Caco-2 (cell line): ENCODE data around the gene LMF1. TPM values are rescaled to one million over a fixed set of nuclear protein-coding genes. Genes with fewer than 3 reads are reported as not detected.

Experiments used
- BruUV-seq: library from RNA; stranded (reverse); fragments of 400-500 nt; replicated peaks from 2 replicates; lab custom pipeline; 2021; lab: Mats Ljungman, UMichigan
- CTCF ChIA-PET: fragments of 300-600 bp; sonication (Branson Sonifier 250); formaldehyde crosslinking; loops from one replicate; lab custom pipeline; 2022; ENCODE audit warnings: antibody characterized with exemption; lab: Charles Lee
- POLR2A ChIA-PET: fragments of 300-600 bp; sonication (Branson Sonifier 250); formaldehyde crosslinking; loops from one replicate; lab custom pipeline; 2022; ENCODE audit warnings: antibody characterized with exemption; lab: Charles Lee
- DNase-seq, 2 experiments: peaks; one replicate each; pipeline versions ENCODE4 v3.0.0 to v3.0.0-alpha.2; 2020 to 2022
- H3K27me3 ChIP-seq: replicated peaks from 2 replicates; pipeline ENCODE4 v1.6.0; 2011; ENCODE audit warnings: low read length; ENCODE audit not compliant: control insufficient read depth, insufficient read depth
- H3K36me3 ChIP-seq: 2 replicates; pipeline ENCODE4 v1.5.1; 2011; ENCODE audit warnings: low read length; ENCODE audit not compliant: control insufficient read depth, insufficient read depth
- H3K4me1 ChIP-seq: fragments of 250-450 bp; sonication (Bioruptor Pico); 2 replicates; pipeline ENCODE4 v1.5.1; 2020; ENCODE audit warnings: mild to moderate bottlenecking
- H3K4me3 ChIP-seq: 2 replicates; pipeline ENCODE4 v1.5.1; 2011; ENCODE audit warnings: low read depth, mild to moderate bottlenecking, control low read depth, low read length
- H3K9me3 ChIP-seq: fragments of 250-450 bp; sonication (Bioruptor Pico); 2 replicates; pipeline ENCODE4 v1.5.1; 2020; ENCODE audit warnings: mild to moderate bottlenecking, moderate library complexity
- H3K27ac Mint-ChIP-seq: one replicate; pipeline ENCODE4 v1.8.0; 2022; ENCODE audit warnings: mixed read lengths; ENCODE audit not compliant: unreplicated experiment
- H3K27me3 Mint-ChIP-seq: one replicate; pipeline ENCODE4 v1.8.0; 2022; ENCODE audit warnings: mixed read lengths; ENCODE audit not compliant: insufficient read depth, unreplicated experiment
- H3K36me3 Mint-ChIP-seq: one replicate; pipeline ENCODE4 v1.8.0; 2022; ENCODE audit warnings: mild to moderate bottlenecking, mixed read lengths; ENCODE audit not compliant: insufficient read depth, unreplicated experiment
- H3K4me1 Mint-ChIP-seq: one replicate; pipeline ENCODE4 v1.8.0; 2022; ENCODE audit warnings: low read depth, mixed read lengths; ENCODE audit not compliant: unreplicated experiment
- H3K4me3 Mint-ChIP-seq: one replicate; pipeline ENCODE4 v1.8.0; 2022; ENCODE audit warnings: mild to moderate bottlenecking, moderate library complexity, mixed read lengths; ENCODE audit not compliant: unreplicated experiment
- H3K9me3 Mint-ChIP-seq: one replicate; pipeline ENCODE4 v1.8.0; 2022; ENCODE audit warnings: mixed read lengths; ENCODE audit not compliant: unreplicated experiment
- CTCF ChIP-seq, 2 experiments: fragments of 200-600 bp in 1 of 2; IDR thresholded peaks; 1 replicate in 1 of 2; 2 replicates in 1 of 2; pipeline versions ENCODE4 v1.5.1 to v1.8.0; 2011 to 2022; ENCODE audit warnings: antibody characterized with exemption in 1 of 2, control low read depth in 1 of 2, inconsistent platforms in 1 of 2, low read depth in 1 of 2, low read length in 1 of 2, mild to moderate bottlenecking in 1 of 2, moderate library complexity in 1 of 2; ENCODE audit not compliant: insufficient read depth in 1 of 2, severe bottlenecking in 1 of 2, unreplicated experiment in 1 of 2
- intact Hi-C: fragments of 100-400 bp; cut with micrococcal nuclease; formaldehyde crosslinking; loops from one replicate; pipeline ENCODE4 v1.10.0; 2022; ENCODE audit not compliant: unreplicated experiment
- total RNA-seq: library from RNA; stranded (reverse); gene quantifications from 2 replicates; pipeline ENCODE4 v1.2.3, GENCODE V29; 2022

LMF1 gene
- total RNA-seq, 1 experiment from 2014 or later, result 12.3 TPM

GRCh38 chr16:894136-894535 lies 76.6 kb downstream of the LMF1 start:
- Mint-ChIP-seq H3K9me3 (no peaks in the 10 kb centered on the region), H3K4me3 (no peak overlapping the region), H3K36me3 (no peaks in the 10 kb centered on the region), H3K4me1 (no peaks in the 10 kb centered on the region), H3K27me3 (no peaks in the 10 kb centered on the region), H3K27ac (no peak overlapping the region)
- TF ChIP-seq CTCF (IDR thresholded peaks at IDR 0.05; ENCODE audit: insufficient read depth in 1 of 2, low read depth in 1 of 2, low read length in 1 of 2, severe bottlenecking in 1 of 2, unreplicated experiment in 1 of 2), result no peak
- no peaks in the 10 kb centered on the region for H3K27me3 ChIP-seq
- no TSS peak for BruUV-seq
- CTCF ChIA-PET, result no interaction called here
- intact Hi-C loops, result no loop called here
- H3K9me3 ChIP-seq, result no peaks in the 10 kb centered on the region
- no peaks in the 10 kb centered on the region for H3K4me1 ChIP-seq
- no peaks in the 10 kb centered on the region for H3K36me3 ChIP-seq
- POLR2A ChIA-PET, result no interaction called here
- no peak overlapping the region for H3K4me3 ChIP-seq
- DNase-seq, result no peak

- no peaks in the 10 kb centered on the region for H3K36me3 Mint-ChIP-seq
- no peak overlapping the region for H3K27ac Mint-ChIP-seq
- Histone ChIP-seq H3K27me3 (no peaks in the 10 kb centered on the region), H3K9me3 (no peaks in the 10 kb centered on the region), H3K36me3 (no peaks in the 10 kb centered on the region), H3K4me3 (no peak overlapping the region), H3K4me1 (no peaks in the 10 kb centered on the region)
- no peaks in the 10 kb centered on the region for H3K4me1 Mint-ChIP-seq
- H3K9me3 Mint-ChIP-seq, result no peaks in the 10 kb centered on the region
- ChIA-PET CTCF (no interaction called here), POLR2A (no interaction called here)
- intact Hi-C loops, result no loop called here
- H3K27me3 Mint-ChIP-seq, result no peaks in the 10 kb centered on the region
- no TSS peak for BruUV-seq
- DNase-seq, result peak in 1 of 2 experiments; percentile 12
- peak in 1 of 2 experiments; percentile 25 for TF ChIP-seq CTCF (IDR thresholded peaks at IDR 0.05; ENCODE audit: insufficient read depth in 1 of 2, low read depth in 1 of 2, low read length in 1 of 2, severe bottlenecking in 1 of 2, unreplicated experiment in 1 of 2)
- no peak overlapping the region for H3K4me3 Mint-ChIP-seq
These were observed 77.4 kb downstream of the LMF1 start for GRCh38 chr16:893360-893759.

- H3K27ac Mint-ChIP-seq, result no peak overlapping the region
- Histone ChIP-seq H3K9me3 (no peaks in the 10 kb centered on the region), H3K4me1 (no peaks in the 10 kb centered on the region), H3K27me3 (no peaks in the 10 kb centered on the region), H3K36me3 (no peaks in the 10 kb centered on the region), H3K4me3 (no peak overlapping the region)
- ChIA-PET POLR2A (no interaction called here), CTCF (no interaction called here)
- H3K4me1 Mint-ChIP-seq, result no peaks in the 10 kb centered on the region
- BruUV-seq, result no TSS peak
- no peak for TF ChIP-seq CTCF (IDR thresholded peaks at IDR 0.05; ENCODE audit: insufficient read depth in 1 of 2, low read depth in 1 of 2, low read length in 1 of 2, severe bottlenecking in 1 of 2, unreplicated experiment in 1 of 2)
- peak in 1 of 2 experiments; percentile 27 for DNase-seq
- intact Hi-C loops, result no loop called here
- no peak overlapping the region for H3K4me3 Mint-ChIP-seq
- H3K9me3 Mint-ChIP-seq, result no peaks in the 10 kb centered on the region
- H3K36me3 Mint-ChIP-seq, result no peaks in the 10 kb centered on the region
- H3K27me3 Mint-ChIP-seq, result no peaks in the 10 kb centered on the region
These were observed 78.1 kb downstream of the LMF1 start for GRCh38 chr16:892536-893255.
